ENCODE measurements around the gene ITGA7. TPM values are rescaled to one million over a fixed set of nuclear protein-coding genes. Genes with fewer than 3 reads are reported as not detected.

Gene ITGA7
- total and polyA plus RNA-seq, 2 of the 8 experiments (the other 6 are each of a cell fraction or from before 2014, with no cell fraction given), result 57.6 to 86.1 TPM

- TF ChIP-seq, protein P1, sequence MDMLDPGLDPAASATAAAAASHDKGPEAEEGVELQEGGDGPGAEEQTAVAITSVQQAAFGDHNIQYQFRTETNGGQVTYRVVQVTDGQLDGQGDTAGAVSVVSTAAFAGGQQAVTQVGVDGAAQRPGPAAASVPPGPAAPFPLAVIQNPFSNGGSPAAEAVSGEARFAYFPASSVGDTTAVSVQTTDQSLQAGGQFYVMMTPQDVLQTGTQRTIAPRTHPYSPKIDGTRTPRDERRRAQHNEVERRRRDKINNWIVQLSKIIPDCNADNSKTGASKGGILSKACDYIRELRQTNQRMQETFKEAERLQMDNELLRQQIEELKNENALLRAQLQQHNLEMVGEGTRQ (IDR thresholded peaks at IDR 0.05; ENCODE audit: low read length), result no peak
- TF ChIP-seq KDM4A (IDR thresholded peaks at IDR 0.05; ENCODE audit: low read depth, low read length, severe bottlenecking), result no peak
- TF ChIP-seq PHF8 (conservative IDR thresholded peaks at IDR 0.05; ENCODE audit: low read depth, low read length), result no peak
- TF ChIP-seq, protein P2, sequence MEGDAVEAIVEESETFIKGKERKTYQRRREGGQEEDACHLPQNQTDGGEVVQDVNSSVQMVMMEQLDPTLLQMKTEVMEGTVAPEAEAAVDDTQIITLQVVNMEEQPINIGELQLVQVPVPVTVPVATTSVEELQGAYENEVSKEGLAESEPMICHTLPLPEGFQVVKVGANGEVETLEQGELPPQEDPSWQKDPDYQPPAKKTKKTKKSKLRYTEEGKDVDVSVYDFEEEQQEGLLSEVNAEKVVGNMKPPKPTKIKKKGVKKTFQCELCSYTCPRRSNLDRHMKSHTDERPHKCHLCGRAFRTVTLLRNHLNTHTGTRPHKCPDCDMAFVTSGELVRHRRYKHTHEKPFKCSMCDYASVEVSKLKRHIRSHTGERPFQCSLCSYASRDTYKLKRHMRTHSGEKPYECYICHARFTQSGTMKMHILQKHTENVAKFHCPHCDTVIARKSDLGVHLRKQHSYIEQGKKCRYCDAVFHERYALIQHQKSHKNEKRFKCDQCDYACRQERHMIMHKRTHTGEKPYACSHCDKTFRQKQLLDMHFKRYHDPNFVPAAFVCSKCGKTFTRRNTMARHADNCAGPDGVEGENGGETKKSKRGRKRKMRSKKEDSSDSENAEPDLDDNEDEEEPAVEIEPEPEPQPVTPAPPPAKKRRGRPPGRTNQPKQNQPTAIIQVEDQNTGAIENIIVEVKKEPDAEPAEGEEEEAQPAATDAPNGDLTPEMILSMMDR (IDR thresholded peaks at IDR 0.05; ENCODE audit: control extremely low read depth in 1 of 3, insufficient read depth in 1 of 3, low read depth in 1 of 3, low read length in 3 of 3), result no peak
These were observed 31.0 kb downstream of the ITGA7 start (continued) for GRCh38 chr12:55676707-55677106.
